Lower leg skin (tissue), 3 donors: ENCODE data around the gene ANO2.

Source experiments
- CTCF ChIP-seq, 3 donors: fragments of 450-650 bp; IDR thresholded peaks; one replicate each; pipeline ENCODE4 v1.5.1; 2016; ENCODE audit warnings: antibody characterized with exemption in 3 of 3, mild to moderate bottlenecking in 3 of 3, moderate library complexity in 2 of 3
- POLR2A ChIP-seq, 2 donors: fragments of 450-650 bp; IDR thresholded peaks; one replicate each; pipeline ENCODE4 v1.6.1; 2016 to 2017; ENCODE audit warnings: antibody characterized with exemption in 2 of 2, mild to moderate bottlenecking in 1 of 2, moderate library complexity in 1 of 2

- TF ChIP-seq CTCF (IDR thresholded peaks at IDR 0.05) (no peak), POLR2A (IDR thresholded peaks at IDR 0.05) (no peak)
Observed at GRCh38 chr12:5856692-5857091, 88.4 kb downstream of the ANO2 start.
